Measurements from ENCODE around the gene GNAI2.

Gene GNAI2

GRCh38 chr3:50300681-50301254, 64.8 kb downstream of the GNAI2 start:
- DNase-seq: no peak

- DNase-seq: no peak
Observed at GRCh38 chr3:50302095-50303012, 66.3 kb downstream of the GNAI2 start.

GRCh38 chr3:50303013-50303815, 67.2 kb downstream of the GNAI2 start, which contains the start of gene HYAL1:
Gene HYAL1, minus strand, starts transcription at chr3:50303574. Its CDS starts 618 bp downstream, at chr3:50302956.
- DNase-seq: no peak

GRCh38 chr3:50304601-50305000, 68.6 kb downstream of the GNAI2 start:
- DNase-seq: no peak

Measured in activated effector memory CD4-positive, alpha-beta T cell treated with Interleukin-2 at 50 U/mL for 16 hours (primary cell).